Trophoblast cell (in vitro differentiated cells and primary cell): ENCODE measurements around the gene USP47.

Experiments used
- DNase-seq, 2 donors: peaks; one replicate each; pipeline ENCODE4 v3.0.0-alpha.2; 2016
- H2AFZ ChIP-seq: 2 replicates; pipeline ENCODE4 v1.6.1; 2013; ENCODE audit warnings: low read length, moderate library complexity, mild to moderate bottlenecking; ENCODE audit not compliant: insufficient read depth, poor library complexity
- H2AK5ac ChIP-seq: 2 replicates; pipeline ENCODE4 v1.6.1; 2013; ENCODE audit warnings: mild to moderate bottlenecking, low read length
- H2BK120ac ChIP-seq: 2 replicates; pipeline ENCODE4 v1.6.1; 2013; ENCODE audit warnings: low read length, mild to moderate bottlenecking, moderate library complexity; ENCODE audit not compliant: insufficient read depth, poor library complexity
- H2BK12ac ChIP-seq: 2 replicates; pipeline ENCODE4 v1.6.1; 2013; ENCODE audit warnings: mild to moderate bottlenecking, low read length, moderate library complexity
- H2BK5ac ChIP-seq: 2 replicates; pipeline ENCODE4 v1.6.1; 2013; ENCODE audit warnings: low read length, low read depth, moderate library complexity, mild to moderate bottlenecking; ENCODE audit not compliant: poor library complexity
- H3K14ac ChIP-seq: 2 replicates; pipeline ENCODE4 v1.6.1; 2013; ENCODE audit warnings: mild to moderate bottlenecking, low read length
- H3K18ac ChIP-seq: 2 replicates; pipeline ENCODE4 v1.6.1; 2013; ENCODE audit warnings: mild to moderate bottlenecking, low read length
- H3K23ac ChIP-seq: 2 replicates; pipeline ENCODE4 v1.6.1; 2013; ENCODE audit warnings: low read length
- H3K27ac ChIP-seq: 2 replicates; pipeline ENCODE4 v1.5.1; 2013; ENCODE audit warnings: low read depth, mild to moderate bottlenecking, inconsistent platforms, low read length, moderate library complexity
- H3K27me3 ChIP-seq: 2 replicates; pipeline ENCODE4 v1.6.1; 2013; ENCODE audit warnings: inconsistent platforms, mild to moderate bottlenecking, low read length, moderate library complexity; ENCODE audit not compliant: insufficient read depth
- H3K36me3 ChIP-seq, 2 experiments: 1 replicate in 1 of 2; 2 replicates in 1 of 2; pipeline ENCODE4 v1.6.1; 2013; ENCODE audit warnings: low read length in 2 of 2, mild to moderate bottlenecking in 2 of 2, moderate library complexity in 1 of 2; ENCODE audit not compliant: insufficient read depth in 2 of 2, control insufficient read depth in 1 of 2
- H3K4ac ChIP-seq: 2 replicates; pipeline ENCODE4 v1.6.1; 2013; ENCODE audit warnings: low read depth, mild to moderate bottlenecking, low read length, moderate library complexity
- H3K4me1 ChIP-seq, 2 experiments: 1 replicate in 1 of 2; 2 replicates in 1 of 2; pipeline ENCODE4 v1.6.1; 2013; ENCODE audit warnings: low read length in 2 of 2, mild to moderate bottlenecking in 2 of 2, moderate library complexity in 1 of 2; ENCODE audit not compliant: insufficient read depth in 2 of 2, control insufficient read depth in 1 of 2
- H3K4me2 ChIP-seq: 2 replicates; pipeline ENCODE4 v1.6.1; 2013; ENCODE audit warnings: inconsistent platforms, mild to moderate bottlenecking, low read length, moderate library complexity
- H3K4me3 ChIP-seq: 2 replicates; pipeline ENCODE4 v1.5.1; 2013; ENCODE audit warnings: mild to moderate bottlenecking, low read depth, low read length, inconsistent platforms
- H3K79me1 ChIP-seq: one replicate; pipeline ENCODE4 v1.6.1; 2013; ENCODE audit warnings: low read length
- H3K79me2 ChIP-seq: 2 replicates; pipeline ENCODE4 v1.6.1; 2013; ENCODE audit warnings: low read length, mild to moderate bottlenecking; ENCODE audit not compliant: control insufficient read depth, insufficient read depth, poor library complexity
- H3K9ac ChIP-seq: 2 replicates; pipeline ENCODE4 v1.6.1; 2013; ENCODE audit warnings: mild to moderate bottlenecking, low read length
- H3K9me3 ChIP-seq: 2 replicates; pipeline ENCODE4 v1.6.1; 2013; ENCODE audit warnings: low read depth, mild to moderate bottlenecking, control low read depth, inconsistent platforms, low read length; ENCODE audit not compliant: insufficient read depth
- H4K12ac ChIP-seq: 2 replicates; pipeline ENCODE4 v1.6.1; 2013; ENCODE audit warnings: low read depth, mild to moderate bottlenecking, low read length, moderate library complexity
- H4K8ac ChIP-seq: 2 replicates; pipeline ENCODE4 v1.6.1; 2013; ENCODE audit warnings: low read depth, mild to moderate bottlenecking, low read length, moderate library complexity
- H4K91ac ChIP-seq: one replicate; pipeline ENCODE4 v1.6.1; 2013; ENCODE audit warnings: low read depth, mild to moderate bottlenecking, low read length, moderate library complexity
- WGBS: extraction: QIAGEN DNeasy Blood & Tissue Kit; methylation state at CpG from one replicate; pipeline ENCODE4 v1.1.7; 2013; ENCODE audit warnings: missing lambda C conversion rate; ENCODE audit not compliant: insufficient read length, insufficient coverage; ENCODE audit errors: extremely low coverage; 5-methylcytosine and 5-hydroxymethylcytosine counted together

The USP47 gene

GRCh38 chr11:11985016-11985715 is 143.4 kb downstream of the USP47 start:
- H3K4ac ChIP-seq = no peak overlapping the region

DNA sequence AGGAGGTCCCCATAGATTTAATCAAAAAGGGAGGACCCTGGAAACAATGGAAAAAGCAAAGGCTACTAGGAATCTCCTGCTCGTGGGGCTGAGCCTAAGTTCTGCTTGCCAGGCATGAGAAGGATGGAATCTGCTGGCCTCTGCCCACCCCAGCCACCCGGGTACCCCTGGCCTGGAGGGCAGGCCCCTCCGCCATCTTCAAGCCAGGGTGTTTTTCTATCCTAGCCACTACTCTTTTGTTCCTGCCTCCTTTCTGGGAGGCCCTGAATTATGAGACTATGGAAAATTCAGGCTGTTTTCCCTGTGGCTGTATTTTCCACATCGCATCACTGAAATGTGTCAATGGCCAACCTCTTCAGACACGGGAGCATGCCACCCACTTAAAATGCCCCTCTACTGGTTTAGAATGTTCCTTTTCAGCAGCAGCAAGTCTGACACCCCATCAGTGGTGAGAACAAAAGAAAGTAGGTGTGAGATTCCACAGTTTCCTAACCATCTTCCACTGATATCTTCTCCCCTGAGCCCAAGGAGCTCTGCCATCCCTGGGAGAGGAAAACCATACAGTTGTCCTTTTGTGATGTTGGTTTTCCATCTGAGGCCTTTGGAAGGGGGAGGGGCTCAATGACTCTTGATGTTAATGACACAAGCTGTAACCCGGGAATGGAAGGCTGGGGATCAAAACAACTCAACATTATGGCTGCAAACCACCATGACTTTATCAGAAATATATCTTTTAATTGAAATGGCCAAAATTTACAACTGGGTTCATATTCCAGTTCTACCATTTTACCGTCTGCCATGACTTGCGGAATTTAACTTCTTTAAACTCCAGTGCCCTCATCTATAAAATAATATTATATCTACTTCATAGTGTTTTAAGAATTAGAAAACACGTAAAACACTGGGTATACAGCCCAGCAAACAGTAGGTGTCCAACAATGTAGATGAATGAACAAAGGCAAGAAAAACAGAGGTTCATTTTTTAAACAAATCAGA is 144.5 kb downstream of the USP47 start:
- H4K8ac ChIP-seq = no peak overlapping the region
- H3K79me1 ChIP-seq = peaks cover 12% of the 10 kb centered on the region
- WGBS = no CpG with 5 or more reads among the region's 9 CpGs

More at GRCh38 chr11:11985016-11985715, 143.4 kb downstream of the USP47 start:
- H3K4me1 ChIP-seq = peaks cover 23 to 25% of the 10 kb centered on the region in 2 experiments
- H3K4me3 ChIP-seq = no peak overlapping the region
- H3K79me2 ChIP-seq = no peaks in the 10 kb centered on the region
- H4K8ac ChIP-seq = peak overlapping the region; percentile 50
- no peak overlapping the region for H2AFZ ChIP-seq
- peaks cover 8% of the 10 kb centered on the region for H3K79me1 ChIP-seq
- peak overlapping the region; percentile 3 for H3K27ac ChIP-seq
- H3K27me3 ChIP-seq = no peaks in the 10 kb centered on the region
- no peak overlapping the region for H2BK120ac ChIP-seq
- H2AK5ac ChIP-seq = peak overlapping the region; percentile 2
- H4K12ac ChIP-seq = no peak overlapping the region
- peak overlapping the region; percentile 55 for H4K91ac ChIP-seq
- peak overlapping the region; percentile 9 for H3K4me2 ChIP-seq
- H3K9ac ChIP-seq = no peak overlapping the region
- peak overlapping the region; percentile 42 for H2BK5ac ChIP-seq
- H3K14ac ChIP-seq = peak overlapping the region; percentile 24
- peaks cover 5% of the 10 kb centered on the region for H3K9me3 ChIP-seq
- H3K23ac ChIP-seq = no peak overlapping the region
- H3K18ac ChIP-seq = no peak overlapping the region
- peaks cover 5 to 8% of the 10 kb centered on the region in 2 experiments for H3K36me3 ChIP-seq
- DNase-seq = peak; percentile 49 to 84
- WGBS = no CpG with 5 or more reads among the region's 8 CpGs
- peak overlapping the region; percentile 55 for H2BK12ac ChIP-seq

DNA sequence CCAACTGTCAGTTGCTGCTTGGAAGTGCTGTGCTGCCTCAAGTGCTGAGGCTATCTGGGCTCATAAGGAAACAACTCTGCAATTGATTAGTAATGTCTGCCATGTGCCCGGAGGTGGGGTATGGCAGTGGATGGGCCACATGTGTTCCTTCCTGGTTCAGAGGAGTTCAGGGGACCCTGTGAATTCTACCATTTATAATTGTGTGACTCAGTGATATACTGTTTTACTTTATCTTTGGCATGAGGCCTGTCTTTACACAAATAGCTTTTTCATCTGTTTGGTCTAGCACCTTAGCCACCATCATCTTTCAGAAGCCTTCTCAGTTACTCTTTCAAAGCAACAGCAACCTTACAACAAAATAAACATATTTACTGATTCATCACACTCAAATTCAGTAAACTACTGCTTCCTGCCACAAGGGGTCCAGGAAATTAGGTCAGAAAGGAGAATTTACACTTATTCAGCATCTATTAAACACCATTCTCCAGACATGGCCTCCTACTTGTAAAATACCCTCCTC is 145.8 kb downstream of the USP47 start:
- Histone ChIP-seq H2AFZ (no peak overlapping the region), H2BK12ac (no peak overlapping the region), H3K4ac (no peak overlapping the region), H3K27me3 (no peaks in the 10 kb centered on the region), H3K36me3 (peaks cover 0 to 9% of the 10 kb centered on the region in 2 experiments), H4K8ac (no peak overlapping the region), H2BK5ac (no peak overlapping the region), H3K79me2 (no peaks in the 10 kb centered on the region), H3K9ac (no peak overlapping the region), H3K14ac (no peak overlapping the region), H3K18ac (no peak overlapping the region), H4K91ac (no peak overlapping the region), H3K4me3 (no peak overlapping the region), H3K9me3 (peaks cover 2% of the 10 kb centered on the region), H3K23ac (no peak overlapping the region), H2AK5ac (no peak overlapping the region), H3K27ac (no peak overlapping the region), H4K12ac (no peak overlapping the region), H3K4me1 (peaks cover 22 to 27% of the 10 kb centered on the region in 2 experiments), H2BK120ac (no peak overlapping the region), H3K79me1 (peaks cover 14% of the 10 kb centered on the region), H3K4me2 (no peak overlapping the region)
- WGBS = no CpG with 5 or more reads among the region's 1 CpG
- peak in 1 of 2 donors; percentile 39 for DNase-seq

More for the DNA sequence above, 144.5 kb downstream of the USP47 start:
- peaks cover 4 to 9% of the 10 kb centered on the region in 2 experiments for H3K36me3 ChIP-seq
- peak overlapping the region; percentile 20 for H2BK120ac ChIP-seq
- no peak overlapping the region for H3K23ac ChIP-seq
- H3K18ac ChIP-seq = no peak overlapping the region
- H3K9me3 ChIP-seq = peaks cover 2% of the 10 kb centered on the region
- H3K9ac ChIP-seq = no peak overlapping the region
- H4K12ac ChIP-seq = no peak overlapping the region
- peak overlapping the region; percentile 4 for H4K91ac ChIP-seq
- no peak overlapping the region for H2AFZ ChIP-seq
- no peak overlapping the region for H2AK5ac ChIP-seq
- H3K4me3 ChIP-seq = no peak overlapping the region
- H3K4me2 ChIP-seq = no peak overlapping the region
- H2BK5ac ChIP-seq = no peak overlapping the region
- H3K27ac ChIP-seq = peak overlapping the region; percentile 3
- no peak overlapping the region for H3K14ac ChIP-seq
- no peaks in the 10 kb centered on the region for H3K27me3 ChIP-seq
- H3K4ac ChIP-seq = no peak overlapping the region
- peaks cover 18 to 24% of the 10 kb centered on the region in 2 experiments for H3K4me1 ChIP-seq
- H2BK12ac ChIP-seq = peak overlapping the region; percentile 61
- H3K79me2 ChIP-seq = no peaks in the 10 kb centered on the region
- DNase-seq = no peak

DNA sequence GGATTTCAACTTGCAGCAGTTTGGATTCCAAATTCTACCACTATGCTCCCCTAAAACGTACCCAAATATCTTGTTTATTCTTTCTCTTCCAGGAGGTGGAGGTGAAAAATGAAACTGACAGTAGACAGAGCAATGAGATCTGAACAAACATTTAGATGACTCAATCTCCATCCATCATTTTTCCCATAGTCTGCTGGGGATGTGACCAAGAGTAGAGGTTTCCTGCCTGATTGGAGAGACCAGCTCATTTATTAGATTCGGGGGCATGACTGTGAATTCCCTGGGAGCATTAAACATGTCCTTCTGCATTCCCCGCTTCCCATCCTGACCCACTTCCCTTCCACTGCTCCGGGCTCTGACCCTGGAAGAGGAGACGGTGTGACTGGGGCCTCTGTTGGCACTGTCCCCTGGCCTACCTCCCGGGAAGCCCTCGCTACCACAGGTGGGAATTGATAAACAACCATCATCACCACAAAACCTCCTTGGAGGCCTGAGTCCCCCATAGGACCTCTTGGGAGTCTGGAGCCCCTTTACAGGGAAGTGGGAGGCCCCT is 146.4 kb downstream of the USP47 start:
- peaks cover 2% of the 10 kb centered on the region for H3K9me3 ChIP-seq
- no peaks in the 10 kb centered on the region for H3K79me2 ChIP-seq
- H2BK12ac ChIP-seq = peak overlapping the region; percentile 67
- no peak overlapping the region for H3K23ac ChIP-seq
- peaks cover 14% of the 10 kb centered on the region for H3K79me1 ChIP-seq
- no CpG with 5 or more reads among the region's 7 CpGs for WGBS
- H2BK5ac ChIP-seq = peak overlapping the region; percentile 21
- H3K4me2 ChIP-seq = no peak overlapping the region
- peak overlapping the region; percentile 64 for H4K91ac ChIP-seq
- no peak overlapping the region for H3K27ac ChIP-seq
- peak overlapping the region; percentile 53 for H3K18ac ChIP-seq
- no peak overlapping the region for H3K4me3 ChIP-seq
- H2AK5ac ChIP-seq = peak overlapping the region; percentile 65
- DNase-seq = no peak
- no peaks in the 10 kb centered on the region for H3K27me3 ChIP-seq
- peaks cover 0 to 9% of the 10 kb centered on the region in 2 experiments for H3K36me3 ChIP-seq
- peak overlapping the region; percentile 69 for H3K14ac ChIP-seq
- peak overlapping the region; percentile 47 for H2AFZ ChIP-seq
- no peak overlapping the region for H3K4ac ChIP-seq
- peaks cover 22 to 27% of the 10 kb centered on the region in 2 experiments for H3K4me1 ChIP-seq
- H2BK120ac ChIP-seq = peak overlapping the region; percentile 18
- H4K8ac ChIP-seq = peak overlapping the region; percentile 27
- no peak overlapping the region for H4K12ac ChIP-seq
- no peak overlapping the region for H3K9ac ChIP-seq
